Activated CD4-positive, alpha-beta T cell treated with anti-CD3 and anti-CD28 coated beads, Interleukin-2, Interleukin-6, amounts not matched to agents 100 ng/mL and 50 ng/mL, durations not matched to agents 16 hours and 8 hours (primary cell): ENCODE results near the gene CDK9.
A peak's percentile ranks its signal among the peaks of the same experiment; 100 is the strongest.
"Not testable (repeated sequence)": the region's sequence is repeated elsewhere in the genome, so short reads cannot be mapped to it uniquely, and the experiment has no call there.

ENCODE experiments used
- DNase-seq: peaks from one replicate; pipeline ENCODE4 v3.0.0-alpha.2; 2020

Gene CDK9

GRCh38 chr9:127785933-127786772, at the start of gene CDK9:
Gene CDK9 (plus strand): TSS chr9:127786034. CDS start chr9:127786149, 115 bp downstream.
- peak; percentile 96 for DNase-seq

- DNase-seq, result no peak
Measured at GRCh38 chr9:127738666-127739065, 47.2 kb upstream of the CDK9 start.

- no peak for DNase-seq
Measured at GRCh38 chr9:127739614-127740330, 46.1 kb upstream of the CDK9 start.

- DNase-seq, result no peak
Measured at GRCh38 chr9:127741831-127742434, 43.9 kb upstream of the CDK9 start.

- DNase-seq, result no peak
Measured at GRCh38 chr9:127742435-127743088, 43.3 kb upstream of the CDK9 start.

GRCh38 chr9:127744398-127745110, 41.3 kb upstream of the CDK9 start:
- no peak for DNase-seq

DNA sequence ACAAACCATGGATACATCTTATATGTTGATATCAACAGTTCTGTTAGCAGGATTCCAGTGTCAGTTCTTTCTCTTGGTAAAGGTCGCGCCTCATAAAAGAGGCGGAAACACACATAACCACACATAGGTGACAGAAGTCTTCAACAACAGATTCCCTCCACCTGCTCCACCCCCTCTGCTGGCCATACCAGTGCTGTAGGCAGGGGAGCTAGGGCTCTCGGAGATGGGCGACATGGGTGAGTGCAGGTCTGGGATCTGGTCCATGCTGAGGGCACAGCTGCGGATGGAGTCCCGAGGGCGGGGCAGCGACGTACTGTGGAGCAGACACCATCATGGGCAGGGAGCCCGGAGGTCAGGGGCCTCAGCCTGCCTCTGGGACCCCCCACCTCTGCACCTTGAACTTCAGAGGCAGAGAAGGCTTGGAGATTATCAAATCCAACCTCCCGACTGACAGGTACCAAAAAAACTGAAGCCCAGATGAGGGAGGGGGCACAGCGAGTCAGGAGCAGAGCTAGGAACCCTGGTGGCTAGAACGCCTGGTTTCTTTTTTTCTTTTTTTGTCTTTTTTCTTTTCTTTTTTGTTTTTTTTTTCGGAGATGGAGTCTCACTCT, 38.8 kb upstream of the CDK9 start:
- no peak for DNase-seq

DNA sequence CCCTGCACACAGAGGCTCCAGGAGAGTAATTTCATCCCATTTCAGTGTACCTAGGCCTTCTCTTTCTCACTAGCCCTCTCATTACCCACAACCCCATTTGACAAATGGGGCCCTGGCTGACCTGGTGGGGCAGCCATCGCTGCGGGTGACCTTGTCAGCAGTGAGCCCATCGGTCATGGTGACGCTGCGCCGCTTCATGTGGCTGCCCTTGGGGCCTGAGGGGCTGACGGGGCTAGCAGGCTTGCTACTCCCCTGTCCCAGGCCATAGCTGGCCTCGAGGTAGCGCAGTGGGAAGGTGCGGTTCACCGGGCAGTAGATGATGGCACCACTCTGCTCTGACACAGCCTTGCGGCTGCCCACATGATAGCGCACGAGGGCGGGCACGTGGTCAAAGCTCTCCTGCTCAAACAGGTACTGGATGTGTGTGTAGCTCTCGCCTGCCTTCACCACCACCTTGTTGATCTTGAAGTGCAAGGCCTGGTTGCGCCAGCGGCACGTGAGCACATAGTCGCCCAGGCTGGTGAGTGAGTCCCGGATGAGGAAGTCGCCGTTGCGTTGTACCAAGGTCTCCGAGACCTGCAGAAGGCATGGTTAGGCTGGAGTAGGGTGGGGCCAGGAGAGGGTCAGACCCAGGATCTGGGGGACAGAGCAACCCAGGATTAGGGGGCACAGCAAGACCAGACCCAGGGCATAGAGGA, 36.6 kb upstream of the CDK9 start:
- DNase-seq, result no peak

GRCh38 chr9:127751269-127752054, 34.4 kb upstream of the CDK9 start:
- no peak for DNase-seq

GRCh38 chr9:127753148-127753547, 32.7 kb upstream of the CDK9 start:
- DNase-seq, result no peak

- DNase-seq, result no peak
Measured at GRCh38 chr9:127753622-127754021, 32.2 kb upstream of the CDK9 start.

DNA sequence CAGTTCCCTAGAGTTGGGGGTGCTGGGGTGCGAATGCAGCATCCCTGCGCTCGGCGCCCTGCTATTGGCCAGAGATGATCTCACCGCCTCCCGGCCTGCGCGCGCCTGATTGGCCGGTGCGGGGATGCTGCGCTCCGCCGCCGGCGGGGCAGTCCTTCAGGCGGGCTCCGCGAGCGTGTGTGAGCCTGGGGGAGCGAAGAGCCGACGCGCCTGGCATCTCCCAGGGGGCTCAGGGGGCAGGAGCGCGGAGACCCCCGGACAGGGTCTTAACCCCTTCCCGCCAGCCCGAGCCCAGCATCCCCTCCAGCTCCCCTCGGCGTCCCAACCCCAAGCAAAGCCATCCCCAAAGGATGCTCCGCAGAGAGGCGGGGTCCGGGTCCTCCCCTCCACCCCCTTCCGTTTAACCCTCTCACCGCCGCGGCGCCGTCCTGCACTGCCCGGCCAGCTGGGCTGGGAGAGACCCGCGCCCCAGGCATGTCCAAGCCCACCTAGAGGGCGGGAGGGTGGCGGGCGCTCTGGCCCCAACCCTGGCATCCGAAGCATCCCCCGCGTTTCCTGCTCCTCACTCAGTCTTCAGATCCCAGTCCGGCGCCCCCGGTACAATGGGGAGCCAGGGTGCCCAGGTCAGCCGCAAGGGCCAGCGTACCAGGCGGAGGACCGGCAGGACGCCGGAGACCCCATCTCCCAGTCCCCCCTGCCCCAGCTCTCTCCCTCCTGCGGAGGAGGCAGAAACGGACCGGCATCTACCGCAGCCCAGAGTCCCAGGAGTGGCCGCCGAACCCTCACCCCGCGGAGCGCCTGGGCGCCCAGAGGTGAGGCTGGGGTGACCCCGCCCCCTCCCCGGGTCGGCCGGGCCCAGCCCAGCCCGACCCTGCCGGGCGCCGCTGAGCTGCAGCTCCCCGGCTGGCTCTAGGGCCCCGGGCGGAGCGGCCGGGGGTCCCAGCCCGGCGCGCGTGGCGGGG, 31.5 kb upstream of the CDK9 start:
- no peak for DNase-seq

- DNase-seq, result no peak
Measured at GRCh38 chr9:127755061-127756060, 30.5 kb upstream of the CDK9 start.

DNA sequence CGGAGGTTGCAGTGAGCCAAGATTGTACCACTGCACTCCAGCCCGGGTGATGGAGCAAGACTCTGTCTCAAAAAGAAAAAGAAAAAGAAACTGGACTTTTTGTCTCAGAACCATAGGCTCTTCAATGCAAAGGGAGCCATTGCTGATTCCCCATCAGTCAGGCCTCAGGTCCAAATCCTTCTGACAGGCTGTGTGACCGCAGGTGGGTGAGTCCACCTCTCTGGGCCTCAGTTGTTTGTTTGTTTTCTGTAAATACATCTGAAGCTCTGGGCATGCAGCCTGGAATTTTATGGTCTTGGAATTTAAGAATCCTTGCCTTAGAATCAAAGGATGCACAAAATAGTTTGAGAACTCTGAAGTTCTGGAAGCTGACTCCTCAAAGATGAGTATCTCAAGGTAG, 29.6 kb upstream of the CDK9 start:
- DNase-seq, result no peak

DNA sequence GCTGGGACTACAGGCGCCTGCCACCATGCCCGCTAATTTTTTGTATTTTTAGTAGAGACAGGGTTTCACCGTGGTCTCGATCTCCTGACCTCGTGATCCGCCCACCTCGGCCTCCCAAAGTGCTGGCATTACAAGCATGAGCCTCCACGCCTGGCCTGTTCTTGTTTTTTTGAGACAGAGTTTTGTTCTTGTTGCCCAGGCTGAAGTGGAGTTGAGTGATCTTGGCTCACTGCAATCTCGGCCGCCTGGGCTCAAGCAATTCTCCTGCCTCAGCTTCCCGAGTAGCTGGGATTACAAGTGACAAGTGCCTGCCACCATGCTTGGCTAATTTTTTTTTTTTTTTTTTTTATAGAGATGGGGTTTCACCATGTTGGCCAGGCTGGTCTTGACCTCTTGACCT, 29.1 kb upstream of the CDK9 start:
- not testable (repeated sequence) for DNase-seq

DNA sequence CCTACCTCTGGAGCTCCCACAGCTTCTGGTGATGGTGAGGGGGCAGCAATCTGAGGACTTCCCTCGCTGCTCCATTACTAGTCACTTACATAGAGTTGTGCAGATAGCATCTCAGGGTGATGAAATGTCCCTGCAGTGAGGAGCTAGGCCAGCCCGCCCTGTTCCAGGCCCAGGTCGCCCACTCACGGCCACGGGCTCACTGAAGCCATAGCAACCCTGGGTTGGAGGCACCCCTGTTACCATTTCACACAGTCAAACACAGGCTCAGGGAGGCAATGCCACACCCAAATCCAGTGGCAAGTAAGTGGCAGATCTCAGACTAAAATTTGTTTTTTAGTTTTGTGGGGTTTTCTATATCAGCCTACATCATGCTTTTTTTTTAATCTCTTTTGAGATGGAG, 27.0 kb upstream of the CDK9 start:
- DNase-seq, result no peak

DNA sequence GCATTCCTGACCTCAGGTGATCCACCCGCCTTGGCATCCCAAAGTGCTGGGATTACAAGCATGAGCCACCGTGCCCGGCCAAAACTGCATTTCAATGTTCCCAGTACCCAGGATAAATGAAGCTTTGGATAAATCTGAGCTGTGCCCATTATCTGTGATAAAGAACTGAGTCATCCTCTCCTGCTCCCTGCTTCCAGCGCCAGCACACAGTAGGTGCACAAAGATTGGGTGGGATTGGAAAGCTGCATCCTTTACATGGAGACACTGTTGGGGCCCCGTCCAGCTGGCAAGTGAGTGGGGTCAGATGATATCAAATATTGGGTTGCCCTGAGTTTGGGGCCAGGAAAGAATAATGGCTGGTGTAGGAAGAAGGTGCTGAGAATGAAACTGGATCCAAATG, 24.8 kb upstream of the CDK9 start:
- no peak for DNase-seq

DNA sequence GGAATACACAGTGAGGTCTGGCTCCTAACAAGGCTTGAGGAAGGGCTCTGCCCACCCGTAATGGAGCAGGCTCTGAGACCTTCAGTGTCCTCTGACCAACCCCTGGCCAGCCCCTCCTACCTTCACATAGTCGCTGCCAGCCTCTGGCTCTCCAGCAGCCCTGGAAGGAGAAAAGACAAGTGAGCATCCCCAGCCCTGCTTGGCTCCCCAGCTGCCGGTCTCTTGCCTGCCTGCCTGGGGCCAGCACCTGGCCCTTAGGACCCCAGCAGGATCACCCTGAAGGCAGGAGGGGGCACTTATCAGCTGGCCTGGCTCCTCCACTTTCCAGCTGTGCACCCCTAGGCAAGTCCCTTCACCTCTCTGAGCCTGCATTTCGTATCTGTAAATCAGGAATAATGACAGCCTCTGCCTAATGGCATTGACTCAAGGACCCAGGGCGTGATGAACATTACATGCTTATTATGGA, 24.3 kb upstream of the CDK9 start:
- no peak for DNase-seq
